GM12878 (cell line): Measurements from ENCODE around the gene KIFC3. TPM values are rescaled to one million over a fixed set of nuclear protein-coding genes. Genes with fewer than 3 reads are reported as not detected.
"Not testable (repeated sequence)": the region's sequence is repeated elsewhere in the genome, so short reads cannot be mapped to it uniquely, and the experiment has no call there.

Experiments
- ATAC-seq: fragments of 200-7000 bp; cut with Tn5 transposase; 3 replicates; pipeline ENCODE4 v1.9.1; 2020; ENCODE audit warnings: mild to moderate bottlenecking, moderate library complexity
- BruUV-seq: library from RNA; stranded (reverse); fragments of 400-500 nt; replicated peaks from 2 replicates; lab custom pipeline; 2021; lab: Mats Ljungman, UMichigan
- CTCF ChIA-PET: fragments of 300-600 bp; sonication (Branson Sonifier 250); formaldehyde crosslinking; extraction: SDS; loops from one replicate; lab custom pipeline; 2021; ENCODE audit warnings: inconsistent platforms; lab: Yijun Ruan, JAX
- POLR2A ChIA-PET: fragments of 350-600 bp; formaldehyde crosslinking; extraction: SDS; loops from one replicate; lab custom pipeline; 2021; ENCODE audit warnings: inconsistent platforms; lab: Charles Lee
- RAD21 ChIA-PET: fragments of 300-600 bp; sonication (Branson Sonifier 250); formaldehyde crosslinking; loops from one replicate; lab custom pipeline; 2023; ENCODE audit warnings: antibody characterized with exemption; ENCODE audit not compliant: unreplicated experiment; lab: Charles Lee
- SMC1A ChIA-PET: fragments of 300-600 bp; sonication (Branson Sonifier 250); formaldehyde crosslinking; loops from one replicate; lab custom pipeline; 2023; ENCODE audit not compliant: unreplicated experiment, uncharacterized antibody; lab: Charles Lee
- DNase-seq: peaks from one replicate; pipeline ENCODE4 v3.0.0-alpha.2; 2011; ENCODE audit warnings: low read depth, low spot score
- FAIRE-seq: peaks from 3 replicates; lab custom pipeline; 2011; peaks lifted over from hg19 to GRCh38; lab: Jason Lieb, UNC
- H2AFZ ChIP-seq: 2 replicates; pipeline ENCODE4 v1.6.0; 2011; ENCODE audit warnings: low read depth, low read length, control low read depth; ENCODE audit not compliant: control insufficient read depth
- H3K27ac ChIP-seq: 2 replicates; pipeline ENCODE4 v1.5.1; 2011; ENCODE audit warnings: control low read depth; ENCODE audit not compliant: control insufficient read depth, insufficient read depth
- H3K27me3 ChIP-seq, 2 experiments: replicated peaks in 1 of 2; 2 replicates each; pipeline versions ENCODE4 v1.6.0 to v1.6.1; 2011; ENCODE audit warnings: low read length in 1 of 2; ENCODE audit not compliant: control insufficient read depth in 2 of 2, insufficient read depth in 2 of 2
- H3K36me3 ChIP-seq, 2 experiments: 2 replicates each; pipeline ENCODE4 v1.5.1; 2011; ENCODE audit warnings: low read length in 1 of 2; ENCODE audit not compliant: control insufficient read depth in 2 of 2, insufficient read depth in 2 of 2
- H3K4me1 ChIP-seq: 2 replicates; pipeline ENCODE4 v1.6.1; 2011; ENCODE audit warnings: mild to moderate bottlenecking, low read length, moderate library complexity, mixed read lengths; ENCODE audit not compliant: control insufficient read depth, insufficient read depth
- H3K4me2 ChIP-seq: 2 replicates; pipeline ENCODE4 v1.6.0; 2011; ENCODE audit warnings: control low read depth; ENCODE audit not compliant: control insufficient read depth, insufficient read depth
- H3K4me3 ChIP-seq: fragments of 200-600 bp; sonication (generic); 2 replicates; pipeline ENCODE4 v1.5.1; 2016
- H3K79me2 ChIP-seq: 2 replicates; pipeline ENCODE4 v1.6.0; 2011; ENCODE audit warnings: low read length; ENCODE audit not compliant: control insufficient read depth, insufficient read depth
- H3K9ac ChIP-seq: 2 replicates; pipeline ENCODE4 v1.8.0; 2011; ENCODE audit warnings: low read length, control low read depth, mixed read lengths; ENCODE audit not compliant: control insufficient read depth, insufficient read depth
- H3K9me3 ChIP-seq: replicated peaks from 3 replicates; pipeline ENCODE4 v1.5.1; 2011; ENCODE audit warnings: mild to moderate bottlenecking, low read length; ENCODE audit not compliant: control insufficient read depth, insufficient read depth
- H4K20me1 ChIP-seq: 2 replicates; pipeline ENCODE4 v1.6.0; 2011; ENCODE audit not compliant: control insufficient read depth, insufficient read depth
- IRF5 ChIP-seq: fragments of 450-650 bp; IDR thresholded peaks from 2 replicates; pipeline ENCODE4 v1.6.1; 2017; ENCODE audit warnings: borderline replicate concordance
- PML ChIP-seq: IDR thresholded peaks from 2 replicates; pipeline ENCODE4 v1.6.1; 2012; ENCODE audit warnings: low read length, inconsistent platforms
- SP1 ChIP-seq: IDR thresholded peaks from one replicate; pipeline ENCODE4 v1.6.1; 2011; ENCODE audit warnings: low read depth, low read length
- YBX1 ChIP-seq: fragments of 450-650 bp; IDR thresholded peaks from 2 replicates; pipeline ENCODE4 v1.6.1; 2016; ENCODE audit warnings: antibody characterized with exemption
- ZNF384 ChIP-seq: IDR thresholded peaks from 2 replicates; pipeline ENCODE4 v1.6.1; 2012; ENCODE audit warnings: low read depth, mild to moderate bottlenecking, low read length, improper control_type of control experiment, borderline replicate concordance
- WGBS: methylation state at CpG from one replicate; pipeline ENCODE4 v1.1.6; 2016; ENCODE audit warnings: low lambda C conversion rate; ENCODE audit not compliant: insufficient replicate concordance, insufficient coverage; ENCODE audit errors: missing lambda C conversion rate; 5-methylcytosine and 5-hydroxymethylcytosine counted together
- in situ Hi-C: fragments of 300-500 bp; cut with MboI; formaldehyde crosslinking; loops from 9 replicates; pipeline ENCODE4 v1.14.3; 2018; ENCODE audit warnings: mixed read lengths
- intact Hi-C: fragments of 100-400 bp; cut with micrococcal nuclease; formaldehyde crosslinking; loops from one replicate; pipeline ENCODE4 v1.14.2; 2022; ENCODE audit not compliant: unreplicated experiment
- polyA plus RNA-seq, 11 experiments: library from polyadenylated mRNA; depleted of rRNA in 4 of 11; unstranded in 6 of 11; stranded (reverse) in 5 of 11; fragments of >200 nt; fragmentation: Nextera tagmentation in 4 of 11; fragmentation: Illumina TruSeq in 1 of 11; extraction: Ambion mirVana in 4 of 11; extraction: Trizol in 1 of 11; gene quantifications; 1 replicate in 1 of 11; 2 replicates in 10 of 11; pipeline versions ENCODE4 v1.2.1 to v1.2.3, GENCODE V29; 2011 to 2016; ENCODE audit warnings: inconsistent platforms in 2 of 11, missing spikeins in 2 of 11, low read depth in 1 of 11
- total RNA-seq, 4 experiments: library from RNA; depleted of rRNA in 3 of 4; stranded (reverse); fragments of >200 nt in 3 of 4; fragmentation: Illumina TruSeq in 1 of 4; extraction: Trizol in 1 of 4; gene quantifications; 2 replicates each; pipeline versions ENCODE4 v1.2.1 to v1.2.3, GENCODE V29; 2013 to 2021

KIFC3 gene
- total and polyA plus RNA-seq, 10 of the 15 experiments (the other 5 are each of a cell fraction or from before 2014, with no cell fraction given), result 0.22 to 1.3 (median 0.26) TPM; not detected in 3

GRCh38 chr16:57714047-57714446 is 88.2 kb downstream of the KIFC3 start (continued):
- no peak for TF ChIP-seq IRF5
- no peak for TF ChIP-seq ZNF384
- TF ChIP-seq PML, result no peak

GRCh38 chr16:57713596-57713995 is 88.7 kb downstream of the KIFC3 start:
- H3K9ac ChIP-seq, result no peak overlapping the region
- WGBS, result 40% methylated on average over 8 of the region's 8 CpGs
- RAD21 ChIA-PET, result no interaction called here
- CTCF ChIA-PET, result interaction anchor here (1.5 to 1.6 kb wide), 2 partner anchors 113 to 137 kb away, joined by 4 to 5 read pairs; no protein-coding TSS in a partner anchor
- no peaks in the 10 kb centered on the region for H3K9me3 ChIP-seq
- H4K20me1 ChIP-seq, result no peaks in the 10 kb centered on the region
- no peak for ATAC-seq
- FAIRE-seq, result no peak
- intact Hi-C loops (no loop called here), in situ Hi-C loops (no loop called here)
- peaks cover 0 to 2% of the 10 kb centered on the region in 2 experiments; a peak in 2 of 4 replicates for H3K27me3 ChIP-seq
- POLR2A ChIA-PET, result no interaction called here
- H3K36me3 ChIP-seq, result no peaks in the 10 kb centered on the region
- TF ChIP-seq YBX1 (no peak), SP1 (no peak)
- H3K4me1 ChIP-seq, result no peaks in the 10 kb centered on the region
- no peak overlapping the region for H3K27ac ChIP-seq
- no peaks in the 10 kb centered on the region for H3K79me2 ChIP-seq
- BruUV-seq, result no TSS peak
- SMC1A ChIA-PET, result no interaction called here
- no peak overlapping the region for H3K4me2 ChIP-seq
- DNase-seq, result no peak
- no peak overlapping the region for H3K4me3 ChIP-seq
- no peak overlapping the region for H2AFZ ChIP-seq

GRCh38 chr16:57712569-57712968 is 89.7 kb downstream of the KIFC3 start:
- WGBS, result 23% methylated on average over 6 of the region's 6 CpGs
- POLR2A ChIA-PET, in situ Hi-C loops, intact Hi-C loops, H3K79me2 ChIP-seq, H3K9ac ChIP-seq, H2AFZ ChIP-seq, H3K4me1 ChIP-seq, H3K36me3 ChIP-seq, H3K4me2 ChIP-seq, ATAC-seq, RAD21 ChIA-PET, DNase-seq, H3K4me3 ChIP-seq, H4K20me1 ChIP-seq, H3K27ac ChIP-seq, FAIRE-seq, BruUV-seq, H3K9me3 ChIP-seq, SMC1A ChIA-PET, H3K27me3 ChIP-seq: not testable (repeated sequence)
- CTCF ChIA-PET, result interaction anchor here (1.5 to 1.6 kb wide), 2 partner anchors 112 to 136 kb away, joined by 4 to 5 read pairs; no protein-coding TSS in a partner anchor
